ENCODE measurements around the gene JADE3. TPM values are rescaled to one million over a fixed set of nuclear protein-coding genes. Genes with fewer than 3 reads are reported as not detected.

The JADE3 gene
- total RNA-seq, 1 experiment from 2014 or later: 20.2 TPM

DNA sequence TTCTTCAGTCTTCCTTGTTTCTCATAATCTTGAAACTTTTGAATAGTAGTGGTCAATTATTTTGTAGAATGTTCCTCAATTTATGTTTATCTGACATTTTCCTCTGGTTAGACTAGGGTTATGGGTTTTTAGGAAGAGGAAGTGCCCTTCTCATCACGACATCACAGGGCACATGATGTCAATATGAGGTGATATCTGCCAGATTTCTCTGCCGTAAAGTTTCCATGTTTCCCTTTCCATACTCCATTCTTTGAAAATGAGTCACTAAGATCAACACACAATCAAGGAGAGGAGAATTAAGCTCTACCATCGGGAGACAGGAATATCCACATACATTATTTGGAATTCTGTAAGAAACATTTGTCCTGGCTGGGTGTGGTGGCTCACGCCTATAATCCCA, 46.9 kb upstream of the JADE3 start:
- H3K27me3 ChIP-seq (ENCODE audit: insufficient read depth, low read length): no peaks in the 10 kb centered on the region
- no peaks in the 10 kb centered on the region for H3K79me1 ChIP-seq (ENCODE audit: insufficient read depth, low read depth, low read length, poor library complexity, severe bottlenecking)
- no peak overlapping the region for H3K18ac ChIP-seq (ENCODE audit: insufficient read length, low read depth, low read length)
- H2BK12ac ChIP-seq (ENCODE audit: insufficient read length, low read depth, low read length): no peak overlapping the region
- H2BK120ac ChIP-seq (ENCODE audit: low read depth, low read length, poor library complexity, severe bottlenecking): no peak overlapping the region
- H3K23ac ChIP-seq (ENCODE audit: insufficient read length, low read depth, low read length): no peak overlapping the region
- H3K4me1 ChIP-seq (ENCODE audit: insufficient read depth, low read length): no peaks in the 10 kb centered on the region
- no peak overlapping the region for H3K56ac ChIP-seq (ENCODE audit: insufficient read length, low read depth, low read length)
- Mint-ChIP-seq H3K4me3 (no peak overlapping the region), H3K9me3 (peaks cover 56 to 62% of the 10 kb centered on the region in 2 experiments), H3K27ac (no peak overlapping the region), H3K4me1 (no peaks in the 10 kb centered on the region), H3K36me3 (ENCODE audit: insufficient read depth in 1 of 3, low read depth in 3 of 3) (peaks cover 8 to 25% (median 12%) of the 10 kb centered on the region in 3 experiments), H3K27me3 (ENCODE audit: low read depth) (no peaks in the 10 kb centered on the region)
- H3K23me2 ChIP-seq (ENCODE audit: insufficient read length, low read depth, low read length, poor library complexity, severe bottlenecking): no peaks in the 10 kb centered on the region
- H3K27ac ChIP-seq (ENCODE audit: insufficient read length, low read depth, low read length): no peak overlapping the region
- no peak overlapping the region for H3K4ac ChIP-seq (ENCODE audit: low read depth, low read length)
- H3K9ac ChIP-seq (ENCODE audit: extremely low read depth, insufficient read length, low read length): no peak overlapping the region
- H2BK20ac ChIP-seq (ENCODE audit: low read depth, low read length, poor library complexity, severe bottlenecking): no peak overlapping the region
- no peak overlapping the region for H3T11ph ChIP-seq (ENCODE audit: low read length)
- no peaks in the 10 kb centered on the region for H4K20me1 ChIP-seq (ENCODE audit: control insufficient read depth, insufficient read depth, insufficient read length)
- no peak overlapping the region for H3K14ac ChIP-seq (ENCODE audit: insufficient read depth, low read length)
- no peak overlapping the region for H4K91ac ChIP-seq (ENCODE audit: insufficient read length, low read depth, low read length)
- no peak overlapping the region for H2BK5ac ChIP-seq (ENCODE audit: insufficient read length, low read length)
- WGBS (ENCODE audit: extremely low coverage, insufficient read length, low lambda C conversion rate): no CpG with 5 or more reads among the region's 4 CpGs
- no peak for DNase-seq
- H3K9me3 ChIP-seq (ENCODE audit: control insufficient read depth, low read depth, low read length): no peaks in the 10 kb centered on the region
- TF ChIP-seq, protein P1, sequence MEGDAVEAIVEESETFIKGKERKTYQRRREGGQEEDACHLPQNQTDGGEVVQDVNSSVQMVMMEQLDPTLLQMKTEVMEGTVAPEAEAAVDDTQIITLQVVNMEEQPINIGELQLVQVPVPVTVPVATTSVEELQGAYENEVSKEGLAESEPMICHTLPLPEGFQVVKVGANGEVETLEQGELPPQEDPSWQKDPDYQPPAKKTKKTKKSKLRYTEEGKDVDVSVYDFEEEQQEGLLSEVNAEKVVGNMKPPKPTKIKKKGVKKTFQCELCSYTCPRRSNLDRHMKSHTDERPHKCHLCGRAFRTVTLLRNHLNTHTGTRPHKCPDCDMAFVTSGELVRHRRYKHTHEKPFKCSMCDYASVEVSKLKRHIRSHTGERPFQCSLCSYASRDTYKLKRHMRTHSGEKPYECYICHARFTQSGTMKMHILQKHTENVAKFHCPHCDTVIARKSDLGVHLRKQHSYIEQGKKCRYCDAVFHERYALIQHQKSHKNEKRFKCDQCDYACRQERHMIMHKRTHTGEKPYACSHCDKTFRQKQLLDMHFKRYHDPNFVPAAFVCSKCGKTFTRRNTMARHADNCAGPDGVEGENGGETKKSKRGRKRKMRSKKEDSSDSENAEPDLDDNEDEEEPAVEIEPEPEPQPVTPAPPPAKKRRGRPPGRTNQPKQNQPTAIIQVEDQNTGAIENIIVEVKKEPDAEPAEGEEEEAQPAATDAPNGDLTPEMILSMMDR (conservative IDR thresholded peaks at IDR 0.05): no peak
- H3K79me2 ChIP-seq (ENCODE audit: insufficient read depth, low read length): no peaks in the 10 kb centered on the region
- H4K8ac ChIP-seq (replicated peaks; ENCODE audit: insufficient read length, low read depth, low read length): no peak overlapping the region
- H2AK5ac ChIP-seq (ENCODE audit: insufficient read length, low read length): no peak overlapping the region
- H2BK15ac ChIP-seq (ENCODE audit: low read depth, low read length): no peak overlapping the region
- no peak overlapping the region for H2AFZ ChIP-seq (ENCODE audit: low read length)
- H3K4me2 ChIP-seq (ENCODE audit: insufficient read depth, insufficient read length, low read length): no peak overlapping the region
- H4K5ac ChIP-seq (ENCODE audit: insufficient read length, low read depth, low read length): no peak overlapping the region

Data from H9 (cell line).